Measurements from ENCODE around the gene RPTOR. TPM values are rescaled to one million over a fixed set of nuclear protein-coding genes. Genes with fewer than 3 reads are reported as not detected.

Gene RPTOR
- total and polyA plus RNA-seq, 2 donors (not counting 1 experiment from before 2014, with no cell fraction given) = 6.7 to 22.8 TPM

GRCh38 chr17:80905586-80906230 lies 361.1 kb downstream of the RPTOR start:
- Histone ChIP-seq H3K4me3 (replicated peaks in 1 of 4; ENCODE audit: control extremely low read depth in 1 of 4, insufficient read depth in 1 of 4, low read depth in 3 of 4, low read length in 4 of 4) (no peak overlapping the region), H3K27me3 (ENCODE audit: control insufficient read depth, insufficient read depth, low read length) (no peaks in the 10 kb centered on the region), H3K9ac (ENCODE audit: insufficient read depth, low read length) (no peak overlapping the region), H3K4me1 (ENCODE audit: control insufficient read depth, extremely low read depth, insufficient read depth, low read length) (no peaks in the 10 kb centered on the region), H3K79me2 (ENCODE audit: control insufficient read depth, insufficient read depth, low read length) (no peaks in the 10 kb centered on the region), H3K9me3 (ENCODE audit: control insufficient read depth, insufficient read depth, low read depth, low read length) (no peaks in the 10 kb centered on the region), H3K4me2 (ENCODE audit: extremely low read depth, insufficient read depth, low read length) (no peak overlapping the region), H4K20me1 (ENCODE audit: control insufficient read depth, extremely low read depth, insufficient read depth, low read length) (no peaks in the 10 kb centered on the region), H2AFZ (ENCODE audit: low read length) (no peak overlapping the region), H3K27ac (ENCODE audit: insufficient read depth, low read length) (no peak overlapping the region), H3K36me3 (ENCODE audit: control insufficient read depth, insufficient read depth, low read length) (peaks cover 13% of the 10 kb centered on the region)
- no peak for TF ChIP-seq EZH2 (IDR thresholded peaks at IDR 0.05; ENCODE audit: low read length, missing control alignments)
- TF ChIP-seq, protein P1, sequence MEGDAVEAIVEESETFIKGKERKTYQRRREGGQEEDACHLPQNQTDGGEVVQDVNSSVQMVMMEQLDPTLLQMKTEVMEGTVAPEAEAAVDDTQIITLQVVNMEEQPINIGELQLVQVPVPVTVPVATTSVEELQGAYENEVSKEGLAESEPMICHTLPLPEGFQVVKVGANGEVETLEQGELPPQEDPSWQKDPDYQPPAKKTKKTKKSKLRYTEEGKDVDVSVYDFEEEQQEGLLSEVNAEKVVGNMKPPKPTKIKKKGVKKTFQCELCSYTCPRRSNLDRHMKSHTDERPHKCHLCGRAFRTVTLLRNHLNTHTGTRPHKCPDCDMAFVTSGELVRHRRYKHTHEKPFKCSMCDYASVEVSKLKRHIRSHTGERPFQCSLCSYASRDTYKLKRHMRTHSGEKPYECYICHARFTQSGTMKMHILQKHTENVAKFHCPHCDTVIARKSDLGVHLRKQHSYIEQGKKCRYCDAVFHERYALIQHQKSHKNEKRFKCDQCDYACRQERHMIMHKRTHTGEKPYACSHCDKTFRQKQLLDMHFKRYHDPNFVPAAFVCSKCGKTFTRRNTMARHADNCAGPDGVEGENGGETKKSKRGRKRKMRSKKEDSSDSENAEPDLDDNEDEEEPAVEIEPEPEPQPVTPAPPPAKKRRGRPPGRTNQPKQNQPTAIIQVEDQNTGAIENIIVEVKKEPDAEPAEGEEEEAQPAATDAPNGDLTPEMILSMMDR (conservative IDR thresholded peaks at IDR 0.05 in 1 of 2, IDR thresholded peaks at IDR 0.05 in 1 of 2; ENCODE audit: low read depth in 1 of 2, low read length in 2 of 2) = no peak
- DNase-seq (ENCODE audit: low read depth in 2 of 2) = no peak

GRCh38 chr17:80906364-80907259 lies 362.0 kb downstream of the RPTOR start:
- no peak for TF ChIP-seq EZH2 (IDR thresholded peaks at IDR 0.05; ENCODE audit: low read length, missing control alignments)
- TF ChIP-seq, protein P1 (conservative IDR thresholded peaks at IDR 0.05 in 1 of 2, IDR thresholded peaks at IDR 0.05 in 1 of 2; ENCODE audit: low read depth in 1 of 2, low read length in 2 of 2) = no peak
- no peaks in the 10 kb centered on the region for H3K4me1 ChIP-seq (ENCODE audit: control insufficient read depth, extremely low read depth, insufficient read depth, low read length)
- no peak for DNase-seq (ENCODE audit: low read depth in 2 of 2)
- H3K4me3 ChIP-seq (replicated peaks in 1 of 4; ENCODE audit: control extremely low read depth in 1 of 4, insufficient read depth in 1 of 4, low read depth in 3 of 4, low read length in 4 of 4) = no peak overlapping the region
- no peaks in the 10 kb centered on the region for H3K27me3 ChIP-seq (ENCODE audit: control insufficient read depth, insufficient read depth, low read length)
- no peaks in the 10 kb centered on the region for H3K79me2 ChIP-seq (ENCODE audit: control insufficient read depth, insufficient read depth, low read length)
- no peak overlapping the region for H3K27ac ChIP-seq (ENCODE audit: insufficient read depth, low read length)
- H3K36me3 ChIP-seq (ENCODE audit: control insufficient read depth, insufficient read depth, low read length) = peaks cover 12% of the 10 kb centered on the region
- no peaks in the 10 kb centered on the region for H3K9me3 ChIP-seq (ENCODE audit: control insufficient read depth, insufficient read depth, low read depth, low read length)
- H3K4me2 ChIP-seq (ENCODE audit: extremely low read depth, insufficient read depth, low read length) = no peak overlapping the region
- no peak overlapping the region for H2AFZ ChIP-seq (ENCODE audit: low read length)
- H3K9ac ChIP-seq (ENCODE audit: insufficient read depth, low read length) = no peak overlapping the region
- no peaks in the 10 kb centered on the region for H4K20me1 ChIP-seq (ENCODE audit: control insufficient read depth, extremely low read depth, insufficient read depth, low read length)

DNA sequence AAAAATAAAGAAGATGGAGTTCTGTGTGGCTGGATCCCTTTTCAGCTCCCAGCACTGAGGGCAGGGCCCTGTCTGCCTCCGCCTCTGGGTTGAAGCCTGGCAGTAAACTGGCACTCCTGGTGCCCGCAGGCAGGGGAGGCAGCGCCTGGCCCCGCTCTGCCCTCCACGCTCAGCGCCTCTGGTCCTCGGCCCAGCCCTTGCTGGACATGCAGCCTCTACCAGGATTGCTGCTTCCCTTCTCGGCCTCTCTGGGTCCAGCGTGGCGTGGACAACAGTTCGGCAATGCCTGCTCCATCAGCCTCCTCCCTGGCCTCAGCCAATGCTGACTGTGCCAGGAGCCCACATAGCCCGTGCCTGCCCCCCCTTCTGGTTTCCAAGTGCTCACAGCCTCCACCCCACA lies 362.6 kb downstream of the RPTOR start:
- Histone ChIP-seq H3K9ac (ENCODE audit: insufficient read depth, low read length) (no peak overlapping the region), H3K36me3 (ENCODE audit: control insufficient read depth, insufficient read depth, low read length) (peaks cover 12% of the 10 kb centered on the region), H3K27me3 (ENCODE audit: control insufficient read depth, insufficient read depth, low read length) (no peaks in the 10 kb centered on the region), H3K4me3 (replicated peaks in 1 of 4; ENCODE audit: control extremely low read depth in 1 of 4, insufficient read depth in 1 of 4, low read depth in 3 of 4, low read length in 4 of 4) (no peak overlapping the region), H3K4me1 (ENCODE audit: control insufficient read depth, extremely low read depth, insufficient read depth, low read length) (no peaks in the 10 kb centered on the region), H3K79me2 (ENCODE audit: control insufficient read depth, insufficient read depth, low read length) (no peaks in the 10 kb centered on the region), H3K27ac (ENCODE audit: insufficient read depth, low read length) (no peak overlapping the region), H3K9me3 (ENCODE audit: control insufficient read depth, insufficient read depth, low read depth, low read length) (no peaks in the 10 kb centered on the region), H4K20me1 (ENCODE audit: control insufficient read depth, extremely low read depth, insufficient read depth, low read length) (no peaks in the 10 kb centered on the region), H2AFZ (ENCODE audit: low read length) (no peak overlapping the region), H3K4me2 (ENCODE audit: extremely low read depth, insufficient read depth, low read length) (no peak overlapping the region)
- TF ChIP-seq EZH2 (IDR thresholded peaks at IDR 0.05; ENCODE audit: low read length, missing control alignments) = no peak
- DNase-seq (ENCODE audit: low read depth in 2 of 2) = no peak
